Stimulated activated naive CD8-positive, alpha-beta T cell treated with anti-CD3 and anti-CD28 coated beads, Interleukin-15, Interleukin-2, amounts not matched to agents 100 ng/mL and 50 ng/mL, for 24 hours (primary cell): ENCODE results near the gene FAXDC2.
A peak's percentile ranks its signal among the peaks of the same experiment; 100 is the strongest.

Source experiments
- H3K27ac Mint-ChIP-seq: one replicate; pipeline ENCODE4 v1.8.0; 2021; ENCODE audit warnings: mild to moderate bottlenecking, mixed read lengths
- H3K27me3 Mint-ChIP-seq: one replicate; pipeline ENCODE4 v1.8.0; 2021; ENCODE audit warnings: mixed read lengths
- H3K36me3 Mint-ChIP-seq: one replicate; pipeline ENCODE4 v1.8.0; 2021; ENCODE audit warnings: low read depth, mixed read lengths
- H3K4me1 Mint-ChIP-seq: one replicate; pipeline ENCODE4 v1.8.0; 2021; ENCODE audit warnings: low read depth, mixed read lengths
- H3K4me3 Mint-ChIP-seq: one replicate; pipeline ENCODE4 v1.8.0; 2021; ENCODE audit warnings: mild to moderate bottlenecking, mixed read lengths
- H3K9me3 Mint-ChIP-seq: one replicate; pipeline ENCODE4 v1.8.0; 2021; ENCODE audit warnings: mixed read lengths

The FAXDC2 gene

GRCh38 chr5:154871734-154872133, 21.3 kb upstream of the FAXDC2 start:
- Mint-ChIP-seq H3K9me3 (no peaks in the 10 kb centered on the region), H3K4me1 (peaks cover 8% of the 10 kb centered on the region), H3K4me3 (no peak overlapping the region), H3K27me3 (no peaks in the 10 kb centered on the region), H3K36me3 (peaks cover 68% of the 10 kb centered on the region), H3K27ac (no peak overlapping the region)

DNA sequence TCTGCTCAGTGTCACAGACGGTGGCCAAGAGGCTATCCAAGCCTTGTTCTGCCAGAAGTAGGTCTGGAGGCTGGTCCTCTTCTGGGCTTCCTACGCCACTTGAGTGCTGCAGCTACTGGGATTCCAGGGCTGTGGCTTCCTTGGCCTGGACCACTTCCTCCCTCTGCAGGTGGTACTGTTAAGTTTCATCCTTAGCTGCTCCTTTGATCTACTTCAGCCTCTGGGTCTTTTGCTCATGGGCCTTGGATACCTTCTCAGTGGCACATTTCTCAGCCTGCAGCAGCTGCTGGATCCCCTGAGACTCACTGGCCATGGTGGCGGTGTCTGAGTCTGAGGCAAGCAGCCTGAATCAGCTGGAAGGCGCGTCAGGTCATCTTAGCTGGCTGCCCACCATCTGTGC, 18.3 kb upstream of the FAXDC2 start:
- Mint-ChIP-seq H3K9me3 (no peaks in the 10 kb centered on the region), H3K4me1 (peaks cover 32% of the 10 kb centered on the region), H3K27ac (peak overlapping the region; percentile 80), H3K36me3 (peaks cover 68% of the 10 kb centered on the region), H3K27me3 (no peaks in the 10 kb centered on the region), H3K4me3 (no peak overlapping the region)

GRCh38 chr5:154866841-154867240, 16.4 kb upstream of the FAXDC2 start:
- peaks cover 70% of the 10 kb centered on the region for H3K36me3 Mint-ChIP-seq

DNA sequence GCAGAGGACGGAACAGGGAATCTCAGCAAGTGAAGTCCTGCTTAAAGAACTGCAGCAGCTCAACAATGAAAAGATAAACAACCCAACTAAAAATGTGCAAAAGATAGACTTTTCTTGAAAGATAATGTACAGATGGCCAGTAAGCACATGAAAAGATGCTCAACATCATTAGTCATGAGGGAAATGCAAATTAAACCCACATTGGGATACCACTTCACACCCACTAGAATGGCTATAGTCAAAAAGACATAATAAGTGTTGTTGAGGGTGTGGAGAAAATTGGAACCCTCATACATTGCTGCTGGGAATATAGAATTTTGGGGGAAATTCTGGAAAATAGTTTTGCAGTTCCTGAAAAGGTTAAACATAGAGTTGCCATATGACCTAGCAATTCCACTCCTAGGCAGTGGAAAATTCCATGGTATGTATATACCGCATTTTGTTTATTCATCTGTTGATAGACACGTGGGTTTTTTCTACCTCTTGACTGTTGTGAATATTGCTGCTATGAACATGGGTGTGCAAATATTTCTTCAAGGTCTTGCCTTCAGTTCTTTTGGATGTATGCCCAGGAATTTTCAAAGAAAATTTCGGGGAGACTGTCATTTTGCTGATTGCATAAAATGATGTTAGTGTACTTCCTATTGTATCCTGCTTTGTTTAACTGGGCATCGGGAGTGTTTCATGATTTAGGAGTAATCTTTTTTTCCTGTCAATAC, 15.2 kb upstream of the FAXDC2 start:
- peaks cover 63% of the 10 kb centered on the region for H3K36me3 Mint-ChIP-seq
- no peak overlapping the region for H3K4me3 Mint-ChIP-seq
- H3K4me1 Mint-ChIP-seq = peaks cover 61% of the 10 kb centered on the region
- H3K9me3 Mint-ChIP-seq = no peaks in the 10 kb centered on the region
- H3K27ac Mint-ChIP-seq = peak overlapping the region; percentile 69
- no peaks in the 10 kb centered on the region for H3K27me3 Mint-ChIP-seq

More at GRCh38 chr5:154866841-154867240, 16.4 kb upstream of the FAXDC2 start:
- Mint-ChIP-seq H3K4me3 (no peak overlapping the region), H3K27me3 (no peaks in the 10 kb centered on the region), H3K27ac (peak overlapping the region; percentile 17), H3K9me3 (no peaks in the 10 kb centered on the region), H3K4me1 (peaks cover 49% of the 10 kb centered on the region)

- H3K4me3 Mint-ChIP-seq = no peak overlapping the region
- H3K36me3 Mint-ChIP-seq = peaks cover 55% of the 10 kb centered on the region
- H3K9me3 Mint-ChIP-seq = no peaks in the 10 kb centered on the region
- peak overlapping the region; percentile 65 for H3K27ac Mint-ChIP-seq
- H3K27me3 Mint-ChIP-seq = no peaks in the 10 kb centered on the region
- peaks cover 74% of the 10 kb centered on the region for H3K4me1 Mint-ChIP-seq
These were observed 13.1 kb upstream of the FAXDC2 start for GRCh38 chr5:154863291-154864080.

DNA sequence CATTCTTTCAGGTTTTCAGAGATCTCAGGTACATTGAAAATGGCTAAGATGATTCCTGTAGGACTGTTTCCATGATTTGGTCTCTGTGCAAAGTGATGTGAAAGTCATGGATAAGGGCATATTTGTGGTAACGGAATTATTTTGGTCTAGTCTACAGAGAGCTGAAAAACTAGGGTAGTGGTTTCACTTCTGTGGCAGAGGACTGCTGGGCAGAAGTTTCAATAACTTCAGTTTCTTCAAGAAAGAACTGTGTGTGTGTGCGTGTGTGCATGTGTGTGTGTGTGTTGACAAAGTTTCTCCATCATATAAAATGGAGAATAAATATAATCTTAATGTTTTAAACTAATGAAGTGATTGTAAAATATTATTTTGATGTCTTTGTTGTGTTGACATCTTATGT, 12.4 kb upstream of the FAXDC2 start:
- Mint-ChIP-seq H3K27ac (peak overlapping the region; percentile 65), H3K4me3 (peak overlapping the region; percentile 15), H3K4me1 (peaks cover 74% of the 10 kb centered on the region), H3K36me3 (peaks cover 52% of the 10 kb centered on the region), H3K9me3 (no peaks in the 10 kb centered on the region), H3K27me3 (no peaks in the 10 kb centered on the region)

- Mint-ChIP-seq H3K4me3 (no peak overlapping the region), H3K36me3 (peaks cover 48% of the 10 kb centered on the region), H3K27ac (peak overlapping the region; percentile 58), H3K27me3 (no peaks in the 10 kb centered on the region), H3K9me3 (no peaks in the 10 kb centered on the region), H3K4me1 (peaks cover 72% of the 10 kb centered on the region)
These were observed 11.5 kb upstream of the FAXDC2 start for GRCh38 chr5:154861946-154862345.

DNA sequence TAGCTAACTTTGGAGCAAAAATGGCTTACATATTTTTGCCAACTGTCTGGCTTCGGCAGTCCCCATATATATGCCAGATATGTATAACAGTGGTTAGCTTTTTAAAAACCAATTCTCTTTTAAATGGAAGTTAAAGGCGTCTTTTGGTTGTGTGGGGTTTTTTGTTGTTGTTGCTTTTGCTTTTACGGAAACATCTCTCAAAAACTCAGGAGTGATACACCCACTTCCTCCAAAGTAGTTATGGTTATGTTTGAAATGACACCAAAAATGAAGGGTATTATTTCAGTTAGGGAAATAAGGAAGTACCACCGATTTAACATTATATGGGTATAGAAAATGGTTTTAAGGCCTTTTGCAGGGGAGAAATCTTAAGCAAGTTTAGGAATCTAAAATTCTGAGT, 10.4 kb upstream of the FAXDC2 start:
- Mint-ChIP-seq H3K27me3 (no peaks in the 10 kb centered on the region), H3K36me3 (peaks cover 39% of the 10 kb centered on the region), H3K9me3 (no peaks in the 10 kb centered on the region), H3K27ac (peak overlapping the region; percentile 45), H3K4me1 (peaks cover 66% of the 10 kb centered on the region), H3K4me3 (peak overlapping the region; percentile 100)

DNA sequence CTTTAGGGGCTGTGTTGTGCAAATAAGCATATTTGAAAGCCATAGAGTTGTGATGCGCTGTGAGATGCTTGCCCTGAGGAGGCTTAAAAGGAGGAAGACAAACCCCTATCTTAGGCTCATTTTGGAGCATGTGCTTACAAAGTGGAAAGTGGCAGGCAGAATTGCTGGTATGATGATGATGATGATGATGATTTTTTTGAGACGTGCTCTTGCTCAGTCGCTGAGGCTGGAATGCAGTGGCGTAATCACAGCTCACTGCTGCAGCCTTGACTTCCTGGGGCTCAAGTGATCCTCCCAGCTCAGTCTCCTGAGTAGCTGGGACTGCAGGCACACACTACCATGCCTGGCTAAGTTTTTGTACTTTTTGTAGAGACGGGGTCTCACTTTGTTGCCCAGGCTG, 9.7 kb upstream of the FAXDC2 start:
- peaks cover 60% of the 10 kb centered on the region for H3K4me1 Mint-ChIP-seq
- H3K27me3 Mint-ChIP-seq = no peaks in the 10 kb centered on the region
- no peaks in the 10 kb centered on the region for H3K9me3 Mint-ChIP-seq
- peaks cover 33% of the 10 kb centered on the region for H3K36me3 Mint-ChIP-seq
- peak overlapping the region; percentile 99 for H3K27ac Mint-ChIP-seq
- H3K4me3 Mint-ChIP-seq = peak overlapping the region; percentile 100

- peaks cover 52% of the 10 kb centered on the region for H3K4me1 Mint-ChIP-seq
- H3K36me3 Mint-ChIP-seq = peaks cover 26% of the 10 kb centered on the region
- peak overlapping the region; percentile 99 for H3K27ac Mint-ChIP-seq
- H3K27me3 Mint-ChIP-seq = no peaks in the 10 kb centered on the region
- H3K4me3 Mint-ChIP-seq = peak overlapping the region; percentile 100
- H3K9me3 Mint-ChIP-seq = no peaks in the 10 kb centered on the region
These were observed 8.8 kb upstream of the FAXDC2 start for GRCh38 chr5:154858972-154859871.

DNA sequence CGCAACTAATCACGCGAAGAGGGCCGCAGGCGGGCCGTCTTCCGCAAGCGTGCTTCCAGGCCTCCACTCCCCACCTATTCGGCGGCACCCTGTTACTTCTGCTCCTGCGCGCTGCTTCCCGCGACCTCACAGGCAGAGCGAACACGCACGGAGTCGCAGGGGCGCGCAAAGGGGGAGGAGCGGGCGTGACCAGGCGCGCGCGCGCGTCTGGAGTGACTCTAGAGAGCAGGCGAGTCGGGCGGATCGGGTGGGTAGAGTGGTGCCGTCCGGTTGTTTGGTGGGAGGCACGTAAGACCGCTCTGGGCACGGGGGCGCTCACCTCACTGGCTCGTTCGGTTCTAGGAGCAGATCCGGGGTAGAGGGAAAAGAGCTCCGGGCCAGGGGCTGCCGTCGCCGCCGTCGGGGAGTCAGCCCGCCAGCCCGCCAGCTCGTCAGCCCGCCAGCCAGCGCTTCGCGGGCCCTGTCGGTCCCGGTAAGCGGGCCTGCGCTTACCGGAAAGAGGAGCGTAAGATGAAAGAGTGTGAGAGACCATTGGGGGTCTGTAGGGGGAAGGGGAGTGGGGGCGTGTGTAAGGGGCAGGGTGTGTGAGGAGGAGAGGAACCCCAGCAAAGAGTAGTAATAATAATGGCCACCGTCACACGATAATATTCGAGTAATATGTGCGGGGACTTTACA, 8.0 kb upstream of the FAXDC2 start, which contains the start of gene CNOT8:
CNOT8 (plus strand) TSS at position 331 of the 675 bp plus-strand sequence. CDS start 4,652 bp downstream, outside the sequence.
- H3K4me3 Mint-ChIP-seq = peak within 1 kb of the TSS; percentile 100

DNA sequence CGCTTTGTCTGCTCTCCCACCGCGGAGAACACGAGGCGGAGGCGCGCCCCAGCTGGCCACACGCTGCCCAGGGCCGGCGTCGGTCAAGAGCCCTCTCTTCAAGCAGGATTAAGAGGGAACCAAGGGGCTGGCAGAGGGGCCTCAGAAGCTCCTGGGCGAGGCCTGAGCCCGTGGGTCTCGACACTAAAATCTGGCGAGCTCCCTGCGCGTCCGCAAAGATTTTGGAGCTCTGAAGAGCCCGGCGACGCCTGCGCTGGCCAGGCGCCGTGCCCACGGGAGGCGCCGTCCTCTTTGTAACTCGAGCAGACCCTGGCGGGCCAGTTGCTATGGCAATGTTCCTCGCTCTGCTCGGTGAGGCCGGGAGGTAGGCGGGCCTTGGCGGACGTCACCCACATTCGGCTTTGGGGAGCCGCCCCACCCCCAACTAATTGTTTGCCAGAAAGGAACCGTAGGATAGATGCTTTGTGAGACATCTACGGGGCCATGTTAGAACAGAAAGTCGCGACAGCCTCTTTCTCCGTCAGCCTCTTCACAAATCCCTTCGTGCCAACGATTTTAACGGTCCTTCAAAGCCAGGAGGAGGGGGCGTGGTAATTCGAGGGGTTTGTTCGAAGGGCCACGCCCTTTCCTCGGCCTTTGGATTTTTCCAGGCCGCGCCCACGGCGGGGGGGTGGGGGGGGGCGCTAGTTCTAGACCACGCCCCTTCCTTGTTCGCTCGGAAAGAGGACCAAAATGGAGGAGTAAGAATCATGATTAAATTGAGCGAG, 7.3 kb upstream of the FAXDC2 start:
- Mint-ChIP-seq H3K4me3 (peak overlapping the region; percentile 100), H3K27me3 (no peaks in the 10 kb centered on the region), H3K9me3 (no peaks in the 10 kb centered on the region), H3K36me3 (peaks cover 13% of the 10 kb centered on the region), H3K4me1 (peaks cover 41% of the 10 kb centered on the region), H3K27ac (peak overlapping the region; percentile 99)

More for the DNA sequence above, 8.0 kb upstream of the FAXDC2 start, which contains the start of gene CNOT8:
- H3K36me3 Mint-ChIP-seq = peaks cover 20% of the 10 kb centered on the region
- H3K27me3 Mint-ChIP-seq = no peaks in the 10 kb centered on the region
- no peaks in the 10 kb centered on the region for H3K9me3 Mint-ChIP-seq
- peak within 1 kb of the TSS; percentile 99 for H3K27ac Mint-ChIP-seq
- H3K4me1 Mint-ChIP-seq = peaks cover 48% of the 10 kb centered on the region

DNA sequence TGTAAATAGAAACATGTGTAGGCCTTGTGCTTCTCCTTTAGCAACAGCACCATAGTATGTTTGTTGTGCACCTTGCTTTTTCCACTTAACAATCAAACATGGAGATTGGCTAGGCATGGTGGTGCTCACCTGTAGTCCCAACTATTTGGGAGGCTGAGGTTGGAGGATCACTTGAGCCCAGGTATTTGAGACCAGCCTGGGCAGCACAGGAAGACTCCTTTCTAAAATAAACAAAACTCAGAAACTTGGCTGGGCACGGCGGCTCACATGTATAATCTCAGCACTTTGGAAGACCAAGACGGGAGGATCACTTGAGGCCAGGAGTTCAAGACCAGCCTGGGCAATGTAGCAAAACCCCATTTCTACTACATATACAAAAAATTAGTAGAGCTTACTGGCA, 948 bp upstream of the FAXDC2 start:
- Mint-ChIP-seq H3K4me1 (peaks cover 19% of the 10 kb centered on the region), H3K27ac (no peak overlapping the region), H3K9me3 (no peaks in the 10 kb centered on the region), H3K27me3 (no peaks in the 10 kb centered on the region), H3K36me3 (no peaks in the 10 kb centered on the region), H3K4me3 (no peak overlapping the region)
